ENCODE results near the gene PDCD11.

DNA sequence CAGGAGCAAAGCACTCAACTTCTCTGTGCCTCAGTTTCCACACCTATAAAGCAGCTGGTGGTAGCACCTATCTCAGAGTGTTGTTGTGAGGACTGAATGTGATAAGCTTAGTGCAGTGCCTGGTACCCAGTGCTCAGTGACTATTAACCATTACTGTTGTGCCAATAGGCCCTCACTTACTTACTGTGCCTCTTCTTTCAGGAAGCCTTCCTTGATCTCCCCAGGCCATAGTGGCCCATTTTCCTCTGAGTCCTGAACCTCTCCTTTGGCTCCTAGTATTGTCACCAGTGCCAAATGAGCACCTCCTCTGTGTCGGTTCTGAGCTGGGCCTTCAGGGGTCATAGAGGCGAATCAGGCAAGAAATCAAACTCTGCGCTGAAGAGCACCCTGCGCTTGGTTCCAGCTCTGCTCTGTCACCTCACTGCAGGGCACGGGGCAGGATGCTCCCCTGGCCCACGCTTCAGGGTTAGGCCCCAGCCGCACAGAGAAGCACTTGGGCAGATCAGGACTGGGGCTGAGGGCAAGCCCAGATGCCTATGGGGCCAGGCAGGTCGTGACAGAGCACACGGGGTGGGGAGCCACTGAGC lies 59.7 kb downstream of the PDCD11 start:
- no peak for TF ChIP-seq POLR2A (IDR thresholded peaks at IDR 0.05)
- TF ChIP-seq, protein P1, sequence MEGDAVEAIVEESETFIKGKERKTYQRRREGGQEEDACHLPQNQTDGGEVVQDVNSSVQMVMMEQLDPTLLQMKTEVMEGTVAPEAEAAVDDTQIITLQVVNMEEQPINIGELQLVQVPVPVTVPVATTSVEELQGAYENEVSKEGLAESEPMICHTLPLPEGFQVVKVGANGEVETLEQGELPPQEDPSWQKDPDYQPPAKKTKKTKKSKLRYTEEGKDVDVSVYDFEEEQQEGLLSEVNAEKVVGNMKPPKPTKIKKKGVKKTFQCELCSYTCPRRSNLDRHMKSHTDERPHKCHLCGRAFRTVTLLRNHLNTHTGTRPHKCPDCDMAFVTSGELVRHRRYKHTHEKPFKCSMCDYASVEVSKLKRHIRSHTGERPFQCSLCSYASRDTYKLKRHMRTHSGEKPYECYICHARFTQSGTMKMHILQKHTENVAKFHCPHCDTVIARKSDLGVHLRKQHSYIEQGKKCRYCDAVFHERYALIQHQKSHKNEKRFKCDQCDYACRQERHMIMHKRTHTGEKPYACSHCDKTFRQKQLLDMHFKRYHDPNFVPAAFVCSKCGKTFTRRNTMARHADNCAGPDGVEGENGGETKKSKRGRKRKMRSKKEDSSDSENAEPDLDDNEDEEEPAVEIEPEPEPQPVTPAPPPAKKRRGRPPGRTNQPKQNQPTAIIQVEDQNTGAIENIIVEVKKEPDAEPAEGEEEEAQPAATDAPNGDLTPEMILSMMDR (IDR thresholded peaks at IDR 0.05), result no peak
